SJSA1 (cell line): Measurements from ENCODE around the gene SLC12A7. TPM values are rescaled to one million over a fixed set of nuclear protein-coding genes. Genes with fewer than 3 reads are reported as not detected.

ENCODE experiments used
- DNase-seq, 2 experiments: peaks; one replicate each; pipeline ENCODE4 v3.0.0-alpha.2; 2015 to 2020; ENCODE audit warnings: low spot score in 2 of 2, low read depth in 1 of 2
- H3K27ac ChIP-seq: fragments of 250-450 bp; sonication (Bioruptor Pico); 2 replicates; pipeline ENCODE4 v1.5.1; 2020; ENCODE audit warnings: mild to moderate bottlenecking, moderate library complexity
- H3K27me3 ChIP-seq: fragments of 250-450 bp; sonication (Bioruptor Pico); replicated peaks from 2 replicates; pipeline ENCODE4 v1.5.1; 2020; ENCODE audit warnings: mild to moderate bottlenecking, moderate library complexity
- H3K36me3 ChIP-seq: fragments of 250-450 bp; sonication (Bioruptor Pico); 2 replicates; pipeline ENCODE4 v1.5.1; 2020; ENCODE audit warnings: mild to moderate bottlenecking
- H3K4me1 ChIP-seq: fragments of 250-450 bp; sonication (Bioruptor Pico); replicated peaks from 2 replicates; pipeline ENCODE4 v1.6.1; 2021; ENCODE audit warnings: mild to moderate bottlenecking
- H3K4me3 ChIP-seq: fragments of 250-450 bp; sonication (Bioruptor Pico); 2 replicates; pipeline ENCODE4 v1.5.1; 2020; ENCODE audit warnings: mild to moderate bottlenecking
- H3K9me3 ChIP-seq: fragments of 250-450 bp; sonication (Bioruptor Pico); replicated peaks from 2 replicates; pipeline ENCODE4 v1.5.1; 2020; ENCODE audit warnings: mild to moderate bottlenecking
- total RNA-seq: library from RNA; depleted of rRNA; stranded (reverse); fragments of >200 nt; shearing (Covaris generic); gene quantifications from 2 replicates; pipeline ENCODE4 v1.2.3, GENCODE V29; 2014

Gene SLC12A7
- total RNA-seq, 1 experiment from 2014 or later = 11.9 TPM

DNA sequence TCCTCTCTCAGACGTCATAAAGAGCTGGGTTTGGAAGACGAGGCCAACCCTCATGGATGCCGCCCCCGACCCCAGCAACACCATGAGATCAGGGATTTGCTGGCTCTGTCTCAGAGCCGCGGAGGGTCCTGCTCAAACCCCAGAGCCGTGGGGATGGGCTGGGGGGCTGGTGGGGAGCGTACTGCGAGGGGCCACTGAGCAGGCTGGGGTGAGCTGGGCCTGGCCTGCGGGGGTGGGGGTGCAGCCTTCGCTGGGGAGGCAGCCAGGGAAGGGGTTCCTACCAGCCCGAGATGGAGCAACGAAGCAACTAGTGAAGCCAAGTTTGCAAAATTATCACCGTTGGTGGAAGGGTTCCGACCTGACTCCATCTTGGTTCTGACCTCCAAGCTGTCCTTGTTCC lies 5.1 kb upstream of the SLC12A7 start:
- no peaks in the 10 kb centered on the region; the same call in 1 of the 2 replicates for H3K36me3 ChIP-seq
- H3K9me3 ChIP-seq = no peaks in the 10 kb centered on the region; the same call in 1 of the 2 replicates
- no peak overlapping the region for H3K4me3 ChIP-seq
- no peak overlapping the region for H3K27ac ChIP-seq
- DNase-seq = no peak
- peaks cover 21% of the 10 kb centered on the region for H3K4me1 ChIP-seq
- H3K27me3 ChIP-seq = peaks cover under 1% of the 10 kb centered on the region

DNA sequence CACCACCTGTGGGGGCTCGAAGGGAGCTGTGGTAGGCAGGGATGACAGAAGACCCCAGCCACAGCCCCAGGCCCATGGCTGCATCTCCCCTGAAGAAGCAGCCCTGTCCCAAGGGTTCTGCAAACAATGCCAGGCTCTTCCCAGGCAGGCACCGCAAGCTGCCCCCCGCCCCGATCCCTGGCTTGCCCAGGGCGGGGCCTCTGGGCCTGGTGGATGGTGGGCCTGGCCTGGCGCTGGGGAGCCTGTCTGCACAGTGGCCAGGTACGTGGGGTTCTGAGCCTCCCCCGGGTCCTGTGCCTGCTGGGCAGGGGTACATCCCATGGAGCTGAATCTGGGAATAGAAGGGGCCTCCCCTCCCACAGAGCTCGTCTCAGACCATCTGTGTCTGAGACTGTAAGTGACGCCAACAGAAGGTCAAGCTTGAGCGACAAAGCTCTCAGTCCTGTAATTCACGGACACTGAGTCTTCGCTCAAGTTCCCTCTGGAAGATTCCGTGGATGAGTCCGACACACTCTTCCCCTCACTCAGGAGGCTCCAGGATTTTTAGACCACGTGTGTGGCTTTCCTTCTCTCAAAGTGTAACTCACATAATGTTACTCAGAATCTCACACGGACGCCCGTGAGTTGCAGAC lies 4.4 kb upstream of the SLC12A7 start:
- DNase-seq = no peak
- Histone ChIP-seq H3K36me3 (peaks cover 7% of the 10 kb centered on the region), H3K4me3 (no peak overlapping the region), H3K4me1 (peaks cover 29% of the 10 kb centered on the region), H3K9me3 (peaks cover 6% of the 10 kb centered on the region), H3K27me3 (peaks cover 8% of the 10 kb centered on the region), H3K27ac (no peak overlapping the region)

DNA sequence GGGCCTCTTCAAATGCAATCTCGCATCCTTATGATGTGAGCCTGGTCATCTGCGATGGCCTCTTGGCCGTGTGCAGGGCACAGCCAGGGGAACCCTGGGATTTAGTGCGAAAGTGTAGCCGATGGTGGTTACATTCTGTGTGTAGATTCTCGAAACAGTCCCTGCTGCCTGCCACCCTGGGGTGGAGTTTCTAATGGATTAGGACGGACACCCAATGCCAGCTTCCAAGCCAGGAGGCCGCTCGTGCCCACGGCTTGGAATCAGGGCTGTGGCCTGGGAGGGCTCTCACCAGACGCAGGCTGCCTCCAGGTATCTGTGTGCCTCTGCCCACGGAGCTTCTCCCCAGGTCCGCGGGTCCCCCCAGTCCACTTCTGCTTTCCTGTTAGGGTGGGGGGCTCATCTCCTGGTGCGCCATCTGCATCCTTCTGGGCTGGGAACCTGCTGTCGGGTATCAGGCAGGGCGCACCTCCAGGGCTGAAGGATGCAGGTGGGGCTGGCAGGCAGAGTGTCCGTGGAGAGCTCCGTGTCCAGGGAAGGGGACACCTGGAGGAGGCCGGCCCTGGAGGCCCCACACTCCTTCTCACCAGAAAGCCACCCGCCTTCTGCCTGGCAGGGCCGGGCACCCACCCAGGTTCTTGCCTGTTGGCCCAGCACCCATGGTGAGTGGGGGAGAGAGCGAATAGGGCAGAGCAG lies 3.4 kb upstream of the SLC12A7 start:
- Histone ChIP-seq H3K4me1 (peaks cover 36% of the 10 kb centered on the region), H3K27me3 (peaks cover 9% of the 10 kb centered on the region), H3K4me3 (no peak overlapping the region), H3K9me3 (peaks cover 6% of the 10 kb centered on the region), H3K36me3 (peaks cover 8% of the 10 kb centered on the region), H3K27ac (no peak overlapping the region)
- DNase-seq = no peak

DNA sequence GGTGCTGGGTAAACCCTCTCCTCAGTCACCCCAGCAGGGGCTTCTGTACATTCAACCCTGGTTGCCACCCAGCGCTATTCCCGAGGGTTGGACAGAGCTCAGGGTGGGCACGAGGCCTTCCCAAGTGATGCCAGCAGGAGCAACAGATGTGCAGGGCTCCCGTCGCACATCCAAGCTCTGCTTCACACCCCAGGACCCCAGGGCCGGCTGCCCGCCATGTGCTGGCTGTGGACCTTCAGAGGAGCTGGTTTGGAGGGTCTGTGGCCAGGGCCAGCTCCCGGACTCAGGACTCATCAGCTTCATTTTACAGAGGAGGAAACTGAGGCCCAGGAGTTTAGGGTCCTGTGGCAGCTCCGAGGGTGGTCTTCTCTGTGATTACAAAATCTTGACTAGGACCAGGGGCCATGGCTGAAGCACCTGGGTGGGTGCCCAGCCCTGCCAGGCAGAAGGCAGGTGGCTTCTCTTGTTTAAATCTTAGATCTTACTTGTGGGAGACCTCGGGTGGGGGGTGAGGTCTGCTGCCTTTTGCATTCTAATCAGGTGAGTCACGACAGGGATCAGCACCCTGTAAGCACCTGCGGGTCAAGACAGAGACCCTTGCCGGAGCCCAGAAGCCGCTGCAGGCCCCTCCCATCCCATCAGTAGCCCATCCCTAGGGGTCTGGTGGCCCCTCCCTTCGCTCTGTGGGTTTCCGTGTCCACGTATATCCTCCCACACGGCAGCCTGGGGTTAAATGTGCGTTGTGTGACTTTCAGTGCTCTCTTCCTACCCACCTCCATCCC lies 2.1 kb upstream of the SLC12A7 start:
- peaks cover 39% of the 10 kb centered on the region for H3K4me1 ChIP-seq
- H3K27ac ChIP-seq = no peak overlapping the region
- H3K27me3 ChIP-seq = peaks cover 9% of the 10 kb centered on the region
- H3K36me3 ChIP-seq = peaks cover 8% of the 10 kb centered on the region
- H3K9me3 ChIP-seq = peaks cover 6% of the 10 kb centered on the region
- no peak overlapping the region for H3K4me3 ChIP-seq
- DNase-seq = no peak

DNA sequence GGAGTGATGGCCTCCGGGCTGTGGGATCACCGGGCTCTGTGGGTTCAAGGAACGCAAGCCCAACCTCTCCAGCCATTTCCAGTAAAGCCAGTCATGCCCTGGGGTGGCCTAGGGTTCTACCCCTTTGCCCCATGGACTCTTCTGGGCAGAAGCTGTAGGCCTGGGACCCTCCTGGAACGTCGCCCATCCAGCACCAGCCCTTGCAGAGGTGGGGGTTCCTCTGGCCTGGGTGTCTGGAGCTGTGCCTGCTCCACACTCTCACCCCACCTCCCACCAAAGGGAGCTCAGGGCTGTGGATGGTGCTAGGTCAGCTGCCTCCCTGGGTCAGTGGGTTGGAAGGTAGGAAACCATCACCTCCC lies 1.4 kb upstream of the SLC12A7 start:
- Histone ChIP-seq H3K9me3 (peaks cover 6% of the 10 kb centered on the region), H3K4me1 (peaks cover 34% of the 10 kb centered on the region), H3K27me3 (peaks cover 9% of the 10 kb centered on the region), H3K4me3 (no peak overlapping the region), H3K36me3 (peaks cover 8% of the 10 kb centered on the region), H3K27ac (no peak overlapping the region)
- DNase-seq = no peak

DNA sequence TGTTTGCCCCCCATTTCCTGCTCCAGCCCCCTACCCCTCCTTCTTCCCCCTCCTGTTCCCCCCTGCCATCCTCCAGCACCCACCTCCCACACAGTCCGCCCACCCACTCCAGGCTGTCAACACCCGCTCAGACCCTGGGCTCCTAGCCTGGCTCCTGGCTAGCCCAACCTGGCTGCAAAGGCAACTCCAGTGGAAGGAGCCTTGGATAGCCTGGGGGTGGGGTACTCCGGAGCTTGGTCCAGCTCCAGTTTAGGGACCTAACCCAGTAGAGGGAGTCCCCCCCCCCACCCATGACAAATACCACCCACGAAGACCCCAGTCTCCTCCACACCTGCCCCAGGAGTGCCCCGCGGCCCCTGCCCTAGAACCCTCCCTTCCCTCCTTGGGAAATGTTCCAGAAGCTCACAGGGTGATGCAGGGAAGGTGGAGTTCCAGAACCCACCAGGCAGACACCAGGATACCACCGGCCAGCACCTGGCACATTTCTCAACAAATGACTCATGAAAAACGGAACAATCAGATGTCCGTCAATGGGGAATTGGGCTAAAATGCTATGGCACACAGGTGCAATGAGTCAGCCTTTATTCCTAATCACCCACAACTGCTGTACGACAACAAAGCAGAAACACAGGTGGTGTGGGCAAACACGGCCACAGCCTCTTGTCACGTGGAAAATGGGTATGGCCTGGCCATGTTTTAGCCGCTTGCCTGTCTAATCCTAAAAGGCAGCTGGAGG lies 901 bp upstream of the SLC12A7 start:
- H3K4me3 ChIP-seq = no peak overlapping the region
- H3K9me3 ChIP-seq = peaks cover 6% of the 10 kb centered on the region
- H3K36me3 ChIP-seq = peaks cover 8% of the 10 kb centered on the region
- DNase-seq = no peak
- peaks cover 9% of the 10 kb centered on the region for H3K27me3 ChIP-seq
- peaks cover 29% of the 10 kb centered on the region for H3K4me1 ChIP-seq
- H3K27ac ChIP-seq = no peak overlapping the region

DNA sequence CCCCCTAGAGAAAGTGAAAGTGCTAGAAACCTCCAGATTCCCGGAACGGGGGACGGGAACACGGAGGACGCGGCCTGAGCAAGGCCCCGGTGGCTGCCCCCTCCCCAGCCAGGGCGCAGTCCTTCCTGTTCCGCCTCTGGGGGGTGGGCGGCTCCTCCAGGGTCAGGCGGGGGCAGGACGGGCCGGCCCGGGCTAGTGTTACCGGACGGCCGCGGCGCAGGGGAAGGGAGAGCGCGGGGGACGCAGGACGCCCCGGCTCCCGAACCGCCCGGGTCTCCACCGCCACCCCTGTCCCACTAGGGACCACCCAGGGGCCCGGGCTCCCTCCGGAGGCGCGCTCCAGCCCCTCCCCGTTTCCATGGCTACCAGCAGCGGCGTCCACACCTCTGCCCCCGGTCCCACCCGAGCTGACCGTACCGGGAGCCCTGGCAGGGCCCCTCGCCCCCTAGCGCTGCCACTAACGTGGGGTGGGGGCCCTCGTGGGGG lies 579 bp downstream of the SLC12A7 start:
- Histone ChIP-seq H3K4me1 (peaks cover 18% of the 10 kb centered on the region), H3K4me3 (peak overlapping the region; percentile 78), H3K36me3 (peaks cover 8% of the 10 kb centered on the region), H3K27me3 (peaks cover 9% of the 10 kb centered on the region), H3K9me3 (peaks cover 6% of the 10 kb centered on the region), H3K27ac (0 out of 2 replicates have a peak overlapping the region, but pooled peaks have one; percentile 1)
- DNase-seq = no peak

DNA sequence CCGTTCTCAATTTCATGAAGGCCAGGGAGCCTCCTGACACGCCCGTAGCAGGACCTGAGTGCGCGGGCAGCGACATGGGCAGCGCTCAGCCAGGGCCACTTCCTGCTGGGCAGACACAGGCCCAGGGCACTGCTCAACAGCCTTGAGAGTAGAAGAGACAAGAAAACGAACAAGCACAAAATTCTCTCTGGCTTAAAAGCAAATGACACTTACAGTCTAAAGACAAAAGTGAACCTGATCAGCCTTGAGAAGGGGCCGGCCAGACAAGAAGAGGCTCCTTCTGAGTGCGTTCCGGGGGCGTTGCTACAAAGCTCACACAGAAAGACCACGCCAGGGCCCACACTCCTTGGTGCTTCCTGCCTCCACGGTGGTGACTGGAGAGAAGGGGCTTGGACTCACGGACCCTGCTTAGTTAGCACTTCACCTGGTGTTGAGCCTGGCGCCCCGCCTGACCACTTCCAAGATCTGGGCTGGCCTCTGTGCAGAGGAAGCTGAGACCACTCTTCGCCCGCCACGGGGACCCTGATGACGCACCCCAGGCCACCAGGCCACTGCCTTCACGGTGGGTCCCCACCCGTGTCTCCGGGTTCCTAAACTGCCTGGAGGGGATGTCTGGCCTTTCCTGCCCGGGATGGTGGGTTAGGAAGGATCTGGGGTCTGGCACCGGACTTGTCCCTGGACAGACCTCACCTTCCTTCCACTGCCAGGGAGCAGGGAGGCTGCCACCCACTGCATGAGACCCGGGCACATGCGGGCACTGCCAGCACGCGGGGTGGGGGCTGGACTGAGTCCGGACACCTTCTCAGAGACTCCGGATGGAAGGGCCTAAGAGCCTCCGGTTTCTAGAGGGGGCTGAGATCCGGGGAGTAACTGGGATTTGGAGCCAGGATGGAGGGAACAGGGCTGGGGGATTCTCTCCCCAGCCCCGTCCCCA lies 1.3 kb downstream of the SLC12A7 start:
- 0 out of 2 replicates have a peak overlapping the region, but pooled peaks have one; percentile 1 for H3K27ac ChIP-seq
- peak overlapping the region; percentile 78 for H3K4me3 ChIP-seq
- peaks cover 6% of the 10 kb centered on the region for H3K9me3 ChIP-seq
- peaks cover 8% of the 10 kb centered on the region for H3K36me3 ChIP-seq
- H3K27me3 ChIP-seq = peaks cover 9% of the 10 kb centered on the region
- no peak for DNase-seq
- H3K4me1 ChIP-seq = peaks cover 18% of the 10 kb centered on the region

DNA sequence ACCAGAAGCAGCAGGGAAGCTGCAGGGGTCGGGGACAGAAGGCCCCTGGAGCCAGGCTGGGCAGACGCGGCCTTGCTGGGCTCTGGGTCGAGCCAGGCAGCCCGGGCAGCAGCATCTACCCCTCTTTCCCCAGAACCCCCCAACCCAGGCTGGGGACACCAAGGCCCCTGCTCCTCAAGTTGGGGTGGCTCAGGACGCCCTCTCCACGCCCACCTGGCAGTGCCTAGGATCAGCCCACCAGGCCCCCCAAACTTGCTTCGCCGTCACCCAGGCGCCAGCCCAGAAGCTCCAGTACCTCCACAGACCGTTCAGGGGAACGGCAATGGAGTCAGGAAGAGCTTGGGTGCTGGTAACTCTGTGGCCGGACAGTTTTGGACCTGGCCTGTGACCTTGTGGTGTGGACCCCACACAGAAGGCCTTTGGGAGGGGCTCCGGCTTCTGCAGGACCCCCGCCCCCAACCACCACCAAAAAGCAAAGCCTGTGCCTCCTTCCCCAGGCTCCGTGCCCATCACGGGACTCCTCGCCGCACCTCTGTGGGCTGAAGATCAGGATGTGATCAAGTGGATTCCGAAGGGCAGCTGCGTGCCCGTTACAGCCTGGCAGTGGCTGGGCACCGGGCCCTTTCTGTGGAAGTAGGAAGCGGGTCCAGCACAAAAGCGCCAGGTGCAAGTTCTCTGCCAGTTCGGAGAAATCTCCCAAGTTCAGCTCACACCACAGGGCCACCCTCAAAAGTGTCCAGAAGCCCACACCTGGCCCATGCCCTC lies 2.1 kb downstream of the SLC12A7 start:
- Histone ChIP-seq H3K9me3 (peaks cover 6% of the 10 kb centered on the region), H3K27ac (no peak overlapping the region), H3K36me3 (peaks cover 8% of the 10 kb centered on the region), H3K27me3 (peaks cover 9% of the 10 kb centered on the region), H3K4me3 (no peak overlapping the region), H3K4me1 (peaks cover 18% of the 10 kb centered on the region)
- DNase-seq = no peak

DNA sequence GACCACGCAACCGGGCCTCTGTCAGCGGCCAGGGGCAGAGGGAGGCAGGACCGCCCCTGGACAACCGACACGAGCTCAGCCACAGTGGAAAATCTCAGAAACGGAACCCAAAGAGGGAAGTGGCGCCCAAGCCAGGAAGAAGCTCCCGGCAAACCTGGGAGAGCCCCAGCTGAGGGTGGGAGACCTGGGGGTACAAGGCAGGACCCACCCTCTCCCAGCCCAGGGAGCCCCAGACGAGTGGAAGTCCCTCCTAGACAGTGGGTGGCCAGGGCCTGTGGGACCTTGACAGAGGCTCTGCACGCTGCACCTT lies 3.0 kb downstream of the SLC12A7 start:
- DNase-seq = no peak
- Histone ChIP-seq H3K9me3 (peaks cover 6% of the 10 kb centered on the region), H3K4me3 (no peak overlapping the region), H3K36me3 (peaks cover 8% of the 10 kb centered on the region), H3K27me3 (peaks cover 9% of the 10 kb centered on the region), H3K27ac (no peak overlapping the region), H3K4me1 (peaks cover 18% of the 10 kb centered on the region)

DNA sequence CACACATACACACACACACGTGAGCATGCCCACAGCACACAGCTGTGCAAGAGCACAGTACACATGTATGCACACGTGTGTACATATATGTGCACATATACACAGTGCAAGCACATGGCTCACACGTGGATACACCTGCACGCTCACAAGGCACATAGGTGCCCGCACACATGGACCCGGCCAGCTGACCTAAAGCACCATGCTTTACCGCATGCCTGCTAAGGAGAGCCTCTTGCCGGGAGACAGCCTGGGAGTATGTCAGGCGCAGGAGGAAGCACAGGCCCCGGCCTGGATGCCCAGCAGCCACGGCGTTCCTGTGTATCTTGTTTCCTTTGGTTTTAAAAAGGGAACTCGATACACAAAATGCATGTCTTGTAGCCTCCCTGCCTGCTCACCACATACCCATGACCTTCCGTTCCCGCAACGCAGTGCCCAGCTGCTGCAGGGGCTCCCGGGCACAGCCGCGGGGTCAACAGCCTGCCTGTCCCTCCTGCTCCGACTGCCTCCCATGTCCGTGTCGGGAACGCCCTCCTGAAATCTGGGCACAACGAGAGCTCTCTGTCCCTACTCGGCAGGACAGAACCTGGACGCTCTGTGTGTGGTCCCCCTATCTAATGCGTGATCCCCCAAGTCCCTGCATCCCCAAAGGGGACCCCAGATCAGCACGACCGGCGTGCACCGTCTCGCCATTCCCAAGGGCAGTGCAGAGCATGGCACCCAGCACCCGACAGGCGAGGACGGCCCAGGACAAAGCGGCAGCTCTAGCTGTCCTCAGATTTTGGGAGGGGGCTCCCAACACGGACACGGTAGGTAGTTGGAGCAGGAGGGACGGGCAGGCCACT lies 3.6 kb downstream of the SLC12A7 start:
- H3K9me3 ChIP-seq = peaks cover 6% of the 10 kb centered on the region
- DNase-seq = no peak
- H3K27me3 ChIP-seq = peaks cover 9% of the 10 kb centered on the region
- peaks cover 22% of the 10 kb centered on the region for H3K4me1 ChIP-seq
- no peak overlapping the region for H3K4me3 ChIP-seq
- H3K36me3 ChIP-seq = peaks cover 8% of the 10 kb centered on the region
- H3K27ac ChIP-seq = no peak overlapping the region
